ENCODE data around the gene ATP1A1.

DNA sequence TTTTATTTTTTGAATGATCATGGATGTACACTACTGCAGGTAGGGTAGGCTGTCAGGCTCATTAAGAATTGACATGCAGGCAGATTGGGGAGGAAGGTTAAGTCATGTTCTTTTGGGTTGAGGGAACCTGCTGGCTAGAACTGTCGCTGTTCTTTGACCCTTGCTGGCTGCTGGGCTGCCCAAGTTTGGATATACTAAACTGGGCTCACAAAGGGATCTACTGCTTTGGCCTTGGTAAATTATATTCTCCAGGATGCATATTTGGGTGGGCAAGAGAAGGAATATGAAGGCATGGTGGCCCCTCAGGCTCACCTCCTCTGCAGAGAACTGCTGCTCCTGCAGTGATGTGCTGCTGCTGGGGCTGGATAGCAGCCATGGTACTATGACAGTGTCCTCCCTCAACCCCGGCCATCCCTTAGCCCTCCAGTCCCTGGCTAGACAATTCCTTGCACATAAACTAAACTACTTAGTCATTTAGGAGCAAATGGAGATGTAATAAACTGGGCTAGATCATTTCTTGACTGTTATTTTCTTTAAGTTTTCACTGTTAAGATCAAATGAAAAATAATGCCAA, 6.1 kb downstream of the ATP1A1 start:
- TF ChIP-seq, protein P1, sequence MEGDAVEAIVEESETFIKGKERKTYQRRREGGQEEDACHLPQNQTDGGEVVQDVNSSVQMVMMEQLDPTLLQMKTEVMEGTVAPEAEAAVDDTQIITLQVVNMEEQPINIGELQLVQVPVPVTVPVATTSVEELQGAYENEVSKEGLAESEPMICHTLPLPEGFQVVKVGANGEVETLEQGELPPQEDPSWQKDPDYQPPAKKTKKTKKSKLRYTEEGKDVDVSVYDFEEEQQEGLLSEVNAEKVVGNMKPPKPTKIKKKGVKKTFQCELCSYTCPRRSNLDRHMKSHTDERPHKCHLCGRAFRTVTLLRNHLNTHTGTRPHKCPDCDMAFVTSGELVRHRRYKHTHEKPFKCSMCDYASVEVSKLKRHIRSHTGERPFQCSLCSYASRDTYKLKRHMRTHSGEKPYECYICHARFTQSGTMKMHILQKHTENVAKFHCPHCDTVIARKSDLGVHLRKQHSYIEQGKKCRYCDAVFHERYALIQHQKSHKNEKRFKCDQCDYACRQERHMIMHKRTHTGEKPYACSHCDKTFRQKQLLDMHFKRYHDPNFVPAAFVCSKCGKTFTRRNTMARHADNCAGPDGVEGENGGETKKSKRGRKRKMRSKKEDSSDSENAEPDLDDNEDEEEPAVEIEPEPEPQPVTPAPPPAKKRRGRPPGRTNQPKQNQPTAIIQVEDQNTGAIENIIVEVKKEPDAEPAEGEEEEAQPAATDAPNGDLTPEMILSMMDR (IDR thresholded peaks at IDR 0.05) = no peak
- no peak for TF ChIP-seq POLR2AphosphoS5 (IDR thresholded peaks at IDR 0.05)
